ENCODE measurements around the gene CEP131.

CEP131 gene

DNA sequence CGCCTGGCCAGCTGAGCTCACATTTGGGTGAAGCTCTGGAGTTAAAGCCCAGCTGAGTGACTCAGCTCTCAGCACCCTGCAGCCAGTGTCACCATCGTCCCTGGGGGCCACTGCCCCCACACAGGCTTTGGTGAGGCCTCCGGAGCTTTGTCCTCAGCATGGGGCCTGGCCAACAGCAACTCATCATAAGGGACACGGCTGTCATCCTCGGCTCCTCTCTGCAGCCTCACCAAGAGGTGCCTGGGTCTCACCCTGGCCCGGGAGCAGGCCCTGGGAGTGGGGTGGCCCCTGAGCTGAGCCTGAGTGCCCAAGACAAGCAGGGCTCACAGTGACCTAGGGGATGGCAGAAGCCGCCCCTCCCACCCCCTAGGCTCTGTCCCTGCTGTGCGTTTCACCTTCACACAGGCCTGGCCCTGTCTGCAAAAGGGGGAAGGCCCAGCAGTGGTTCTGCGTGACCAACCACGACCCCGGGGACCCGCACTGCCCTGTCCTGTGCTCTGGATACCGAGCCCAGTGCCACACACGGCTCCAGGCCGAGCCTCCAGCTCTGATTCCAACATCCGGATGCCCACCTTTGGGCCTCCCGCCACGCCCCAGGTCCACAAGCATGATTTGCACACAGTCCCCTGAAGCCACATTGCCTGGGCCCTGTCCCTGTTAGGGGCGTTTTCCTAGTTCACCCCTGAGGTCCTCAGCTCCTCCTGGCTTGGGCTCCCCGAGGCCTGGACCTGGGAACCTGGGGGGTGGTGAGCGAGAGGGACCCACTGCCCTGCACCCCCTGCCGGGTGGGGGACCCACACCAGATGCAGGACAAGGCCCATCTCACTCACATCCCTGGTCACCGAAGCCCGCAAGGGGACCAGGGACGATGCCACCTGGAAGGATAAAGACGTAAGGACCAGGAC lies 34.9 kb downstream of the CEP131 start:
- DNase-seq (ENCODE audit: low read depth in 3 of 3) = no peak

DNA sequence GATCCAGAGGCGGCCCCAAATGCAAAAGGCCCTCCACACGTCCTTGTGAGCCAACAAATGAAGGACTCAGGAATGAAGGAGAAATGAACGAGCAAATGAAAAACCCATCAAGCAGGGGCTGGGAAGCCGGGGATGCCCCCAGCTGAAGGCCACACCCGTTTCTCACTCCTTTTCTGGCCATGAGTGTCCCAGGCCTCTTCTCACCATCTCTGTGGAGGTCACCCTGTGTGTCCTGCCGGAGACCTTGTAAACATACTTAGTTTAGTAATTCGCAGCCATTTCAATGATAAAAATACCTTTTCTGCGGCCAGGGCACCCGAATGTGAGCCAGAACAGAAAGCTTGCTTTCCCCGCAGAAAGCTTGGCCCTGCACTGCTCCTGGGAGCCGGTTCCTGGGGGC lies 35.6 kb downstream of the CEP131 start:
- DNase-seq (ENCODE audit: low read depth in 3 of 3) = no peak

DNA sequence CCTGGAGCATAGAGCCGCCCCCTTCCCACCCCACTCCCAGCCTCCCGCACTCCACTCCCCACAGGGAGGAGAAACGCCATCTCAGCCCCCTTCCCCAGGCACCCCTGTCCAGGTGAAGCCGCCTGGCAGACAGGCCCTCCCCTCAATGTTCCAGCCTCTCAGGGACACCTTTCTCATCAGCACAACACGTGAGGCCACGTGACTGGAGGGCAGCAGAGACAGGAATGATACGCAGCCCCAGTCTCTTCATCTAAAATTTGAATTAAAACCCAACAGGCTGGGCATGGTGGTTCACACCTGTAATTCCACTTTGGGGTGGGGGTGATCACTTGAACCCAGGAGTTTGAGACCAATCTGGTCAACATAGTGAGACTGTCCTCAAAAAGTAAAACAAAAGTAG lies 36.6 kb downstream of the CEP131 start:
- DNase-seq (ENCODE audit: low read depth in 3 of 3) = no peak

DNA sequence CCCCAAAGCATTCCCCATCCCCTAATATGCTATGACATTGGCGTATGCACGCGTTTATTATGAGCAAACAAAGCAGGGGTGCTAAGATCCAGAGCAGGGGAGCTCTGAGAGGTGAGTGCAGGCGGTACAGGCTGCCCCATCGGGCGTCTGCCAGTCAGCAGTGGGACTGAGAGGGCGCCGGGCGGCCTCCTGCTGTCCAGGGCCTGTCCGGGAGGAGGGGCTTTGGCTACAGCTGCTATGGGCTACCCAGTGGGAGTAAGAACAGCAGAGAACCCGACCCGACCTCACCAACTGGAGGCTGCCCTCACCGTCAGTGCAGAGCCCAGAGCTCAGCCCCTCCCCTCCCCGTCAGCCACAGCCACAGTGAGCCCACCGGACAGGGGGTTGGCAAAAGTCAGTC lies 38.2 kb downstream of the CEP131 start:
- no peak for DNase-seq (ENCODE audit: low read depth in 3 of 3)

DNA sequence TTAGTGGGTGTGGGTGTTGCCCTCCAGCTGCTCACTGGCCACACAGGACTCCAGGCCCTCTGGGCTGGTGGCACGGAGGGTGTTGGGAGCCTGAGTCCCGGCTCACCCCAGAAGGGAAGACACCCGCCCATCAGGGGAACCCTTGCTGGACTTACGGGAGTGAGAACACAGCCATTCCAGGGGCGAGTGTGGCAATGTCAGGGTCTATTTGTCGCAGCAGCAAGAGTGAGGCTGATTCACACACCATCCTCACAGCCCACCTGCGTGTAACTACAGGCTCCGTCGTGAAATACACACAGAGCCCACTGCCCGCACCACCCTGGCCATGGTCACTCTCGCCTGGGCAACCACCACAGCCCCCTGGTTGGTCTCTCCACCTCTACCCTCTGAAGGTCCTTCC lies 39.0 kb downstream of the CEP131 start:
- DNase-seq (ENCODE audit: low read depth in 3 of 3) = no peak

DNA sequence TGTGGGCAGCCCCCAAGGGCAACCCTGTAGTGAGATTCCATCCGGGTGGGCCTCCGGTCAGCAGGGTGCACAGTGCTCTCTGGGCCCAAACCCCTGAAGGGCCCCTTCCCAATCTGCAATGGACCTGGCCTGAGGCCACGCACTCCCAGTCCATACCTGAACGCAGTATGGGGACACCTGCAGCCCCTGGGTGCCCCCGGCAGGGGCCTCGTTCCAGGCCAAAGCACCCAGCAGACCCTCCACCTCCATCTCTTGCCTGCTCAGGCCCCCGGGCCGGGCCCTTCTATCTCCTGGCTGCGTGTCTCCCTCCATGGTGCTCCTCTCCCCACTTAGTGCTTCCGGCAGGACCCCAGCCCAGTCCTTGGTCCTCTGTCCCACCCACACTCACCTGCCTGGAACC lies 39.4 kb downstream of the CEP131 start:
- no peak for DNase-seq (ENCODE audit: low read depth in 3 of 3)

DNA sequence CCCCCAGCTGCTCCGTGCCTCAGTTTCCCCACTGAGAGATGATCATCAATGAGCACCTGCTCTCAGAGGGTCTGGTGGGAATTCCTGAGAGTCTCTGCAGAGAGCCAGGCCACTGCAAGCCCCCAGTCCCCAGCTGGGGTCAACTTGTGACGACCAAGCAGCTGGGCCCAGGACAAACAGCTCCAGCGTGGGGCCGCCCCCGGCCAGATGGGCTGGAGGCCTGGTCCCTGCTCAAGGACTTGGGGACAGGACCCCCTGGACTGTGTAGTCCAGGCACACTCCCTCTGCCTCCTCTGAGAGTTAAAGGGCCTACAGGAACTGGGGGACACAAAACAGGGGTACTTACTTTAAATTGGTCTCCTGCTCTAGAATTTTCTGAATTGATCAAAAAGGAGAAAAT lies 40.2 kb downstream of the CEP131 start:
- no peak for DNase-seq (ENCODE audit: low read depth in 3 of 3)

DNA sequence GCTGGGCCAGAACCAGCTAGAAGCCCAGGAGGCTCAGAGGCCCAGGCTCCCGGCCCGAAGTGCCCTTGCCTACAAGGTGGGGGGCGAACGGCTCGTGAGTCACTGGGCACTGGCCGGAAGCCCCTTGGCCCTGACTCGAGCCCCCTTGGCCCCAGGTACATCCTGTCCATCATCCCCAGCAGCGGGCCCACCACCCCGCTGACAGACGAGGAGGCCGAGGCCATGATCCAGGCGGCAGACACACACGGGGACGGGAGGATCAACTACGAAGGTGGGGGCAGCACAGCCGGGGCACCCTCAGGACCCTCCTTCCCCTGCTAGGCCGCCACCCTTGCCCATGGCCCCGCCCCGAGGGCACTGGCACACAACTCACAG lies 41.0 kb downstream of the CEP131 start:
- no peak for DNase-seq (ENCODE audit: low read depth in 3 of 3)

DNA sequence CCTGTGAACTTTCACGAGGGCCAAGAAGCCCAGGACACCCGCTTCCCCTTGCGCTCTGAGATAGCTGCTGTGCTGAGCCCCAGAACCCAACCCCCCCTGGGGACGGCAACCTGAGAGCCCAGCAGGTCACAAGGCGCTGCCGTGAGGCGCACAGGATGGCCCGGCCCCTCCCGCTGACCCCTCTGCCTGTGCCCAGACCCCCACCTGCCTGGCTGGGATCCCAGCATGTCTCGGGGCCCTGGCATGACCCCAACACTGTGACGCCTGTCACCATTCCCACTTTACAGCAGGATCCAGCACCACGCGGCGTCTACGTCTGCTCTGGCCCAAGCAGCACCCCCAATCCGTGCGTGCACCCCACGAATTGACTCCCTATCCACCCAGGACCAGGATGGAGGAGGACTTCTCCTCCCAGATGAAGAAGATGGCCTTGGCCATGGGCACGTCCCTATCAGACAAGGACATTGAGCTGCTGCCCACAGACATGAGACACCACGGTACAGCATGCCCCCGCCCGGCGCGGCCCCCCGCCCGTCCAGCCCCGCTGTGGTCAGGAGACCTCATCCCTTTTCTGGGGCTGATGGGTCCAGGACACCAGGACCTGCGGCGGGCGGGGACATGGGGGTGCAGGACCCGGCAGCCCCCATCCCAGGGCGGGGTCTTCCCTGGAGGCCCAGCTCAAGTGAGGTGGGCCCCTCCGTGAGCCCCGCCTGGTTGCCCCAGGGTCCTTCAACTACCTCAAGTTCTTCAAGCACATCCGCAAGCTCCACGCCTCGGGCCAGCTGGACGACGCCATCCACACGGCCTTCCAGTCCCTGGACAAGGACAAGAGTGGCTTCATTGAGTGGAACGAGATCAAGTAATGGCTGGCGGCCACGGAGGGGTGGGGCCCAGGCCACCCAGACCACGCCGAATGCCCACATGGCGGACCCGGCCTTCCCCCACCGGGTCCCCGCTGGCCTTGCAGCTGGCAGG lies 41.6 kb downstream of the CEP131 start:
- no peak for DNase-seq (ENCODE audit: low read depth in 3 of 3)

DNA sequence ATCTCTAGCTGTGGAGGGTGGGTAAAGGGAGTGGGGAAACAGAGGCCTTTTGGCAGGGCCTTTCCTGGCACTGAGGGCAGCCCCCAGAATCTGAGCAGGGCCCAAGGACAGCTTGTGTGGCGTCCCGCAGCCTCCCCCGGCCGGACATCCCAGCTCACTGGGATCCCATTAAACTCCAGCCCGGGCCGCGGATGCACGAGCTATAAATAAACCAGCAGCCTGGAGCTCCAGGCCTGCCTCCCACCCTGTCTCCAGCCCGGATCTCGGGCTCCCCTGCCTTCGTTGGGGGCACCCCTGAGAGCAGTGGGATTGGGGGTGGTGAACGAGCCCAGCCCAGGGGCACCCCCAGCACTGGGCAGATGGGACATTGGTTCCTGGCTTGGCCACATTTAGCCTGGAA lies 42.9 kb downstream of the CEP131 start:
- DNase-seq (ENCODE audit: low read depth in 3 of 3) = no peak

DNA sequence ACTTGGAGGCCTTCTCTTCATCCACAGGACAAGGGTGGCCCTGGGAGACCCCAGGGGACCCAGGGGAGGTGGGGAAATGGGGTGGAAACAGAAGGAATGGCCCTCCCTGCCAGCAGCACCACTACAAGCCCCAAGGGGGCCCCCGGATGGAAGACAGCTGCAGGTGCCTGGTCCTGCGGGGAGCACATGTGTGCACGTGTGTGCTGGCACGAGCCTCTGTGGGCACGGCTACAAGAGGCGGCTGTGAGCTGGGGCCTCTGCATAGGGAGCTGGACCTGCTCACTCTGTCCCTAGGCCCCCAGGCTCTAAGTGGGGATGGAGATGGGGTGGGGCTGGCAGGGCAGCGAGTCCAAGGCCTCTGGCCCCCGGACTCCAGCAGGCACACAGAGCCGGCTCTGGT lies 43.5 kb downstream of the CEP131 start:
- DNase-seq (ENCODE audit: low read depth in 3 of 3) = no peak

DNA sequence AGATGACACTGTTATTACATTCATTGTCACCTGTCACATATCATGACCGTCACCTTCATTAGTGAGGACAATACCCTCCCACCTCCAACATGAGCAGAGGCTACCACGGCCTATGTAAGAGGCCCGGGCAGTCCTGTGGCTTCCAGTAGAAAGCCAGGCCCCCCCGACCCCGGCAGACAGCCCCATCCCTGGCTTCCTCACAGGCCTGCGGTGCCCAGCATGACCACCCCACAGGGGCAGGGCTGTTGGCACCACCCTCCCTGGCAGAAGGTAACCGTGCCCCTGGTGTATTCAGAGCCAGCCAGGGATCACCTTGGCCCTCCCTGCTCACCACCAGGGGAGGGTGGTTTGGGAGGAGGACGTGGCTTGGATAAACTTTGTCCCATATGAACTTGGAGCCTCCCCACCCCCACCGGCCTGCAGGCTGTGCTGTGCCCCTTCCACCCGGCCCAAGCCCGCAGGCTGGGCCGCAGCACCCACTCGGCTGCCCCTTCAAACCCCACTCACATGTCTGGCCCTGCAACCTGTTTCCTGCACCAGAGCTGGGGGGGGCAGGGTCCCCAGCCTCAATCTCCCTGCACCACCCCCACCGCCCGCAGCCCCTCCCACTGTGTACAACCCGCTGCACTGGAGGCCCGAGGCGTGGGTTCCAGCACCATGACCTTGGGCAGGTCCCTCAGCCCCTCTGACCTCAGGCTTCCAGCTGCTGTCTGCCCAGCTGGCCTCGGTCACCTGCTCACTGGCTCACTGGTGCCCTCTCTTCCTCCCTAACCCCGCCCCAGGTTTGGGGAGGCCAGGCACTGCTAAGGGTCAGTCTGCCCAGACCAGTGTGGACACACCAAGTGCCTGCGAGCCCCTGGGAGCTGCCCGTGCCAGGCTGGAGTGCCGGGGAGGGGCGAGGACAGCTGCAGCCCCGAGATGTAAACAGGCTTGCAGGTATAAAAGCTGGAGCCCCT lies 44.4 kb downstream of the CEP131 start:
- DNase-seq (ENCODE audit: low read depth in 3 of 3) = no peak

DNA sequence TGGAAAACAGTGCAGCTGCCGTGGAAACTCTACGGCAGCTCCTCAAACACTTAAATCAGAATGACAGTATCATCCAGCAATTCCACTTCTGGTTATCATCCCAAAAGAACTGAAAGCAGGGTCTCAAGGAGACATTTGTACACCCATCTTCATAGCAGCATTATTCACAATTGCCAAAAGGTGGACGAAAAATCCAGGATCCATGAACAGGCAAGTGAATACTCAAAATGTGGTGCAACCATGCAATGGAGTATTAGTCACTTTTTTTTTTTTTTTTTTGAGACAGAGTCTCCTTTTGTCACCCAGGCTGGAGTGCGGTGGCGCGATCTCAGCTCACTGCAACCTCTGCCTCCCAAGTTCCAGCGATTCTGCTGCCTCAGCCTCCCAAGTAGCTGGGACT lies 46.1 kb downstream of the CEP131 start:
- DNase-seq (ENCODE audit: low read depth in 3 of 3) = no peak

DNA sequence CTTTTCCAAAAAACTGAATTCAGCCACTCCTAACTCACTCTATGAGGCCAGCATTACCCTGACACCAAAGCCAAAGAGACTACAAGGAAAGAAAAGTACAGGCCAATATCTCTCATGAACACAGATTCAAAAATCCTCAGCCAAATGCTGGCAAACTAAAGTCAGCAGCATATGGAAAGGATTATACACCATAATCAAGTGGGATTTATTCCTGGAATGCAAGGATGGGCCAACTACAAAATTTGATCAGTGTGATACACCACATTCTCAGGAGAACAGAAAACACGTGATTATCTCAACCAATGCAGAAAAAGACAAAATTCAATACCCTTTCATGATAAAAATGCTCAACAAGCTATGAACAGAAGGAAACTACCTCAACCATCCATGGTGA lies 49.0 kb downstream of the CEP131 start:
- no peak for DNase-seq (ENCODE audit: low read depth in 3 of 3)

DNA sequence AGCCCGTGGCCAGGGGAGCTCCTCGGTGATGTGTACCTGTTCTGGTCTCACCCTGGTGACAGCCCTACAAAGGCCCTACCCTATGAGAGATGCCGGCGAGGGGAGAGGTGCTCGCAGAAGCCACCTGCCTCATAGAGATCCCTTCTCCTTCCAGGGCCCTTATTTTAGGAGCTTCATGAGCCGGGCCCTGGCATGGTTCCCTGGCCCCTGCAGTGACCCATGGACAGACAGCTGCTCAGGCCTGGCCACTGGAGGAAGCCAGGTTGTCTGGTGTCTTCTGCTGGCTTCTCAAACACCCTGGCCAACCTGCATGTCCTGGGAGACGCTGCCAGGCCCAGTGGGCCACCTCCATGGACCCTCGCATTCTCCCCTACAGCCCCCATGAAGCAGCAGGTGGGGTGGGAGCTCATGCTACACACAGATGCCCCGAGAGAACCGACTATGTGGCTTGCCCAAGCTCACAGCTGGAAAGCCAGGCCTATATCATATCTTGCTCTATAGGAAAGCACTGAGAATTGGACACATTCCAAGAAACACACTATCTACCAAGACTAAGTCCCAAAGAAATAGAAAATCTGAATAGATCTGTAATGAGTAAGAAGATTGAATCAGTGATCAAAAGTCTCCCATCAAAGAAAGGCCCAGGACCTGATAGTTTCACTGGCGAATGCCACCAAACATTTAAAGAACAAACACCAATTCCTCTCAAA lies 49.6 kb downstream of the CEP131 start:
- DNase-seq (ENCODE audit: low read depth in 3 of 3) = no peak

DNA sequence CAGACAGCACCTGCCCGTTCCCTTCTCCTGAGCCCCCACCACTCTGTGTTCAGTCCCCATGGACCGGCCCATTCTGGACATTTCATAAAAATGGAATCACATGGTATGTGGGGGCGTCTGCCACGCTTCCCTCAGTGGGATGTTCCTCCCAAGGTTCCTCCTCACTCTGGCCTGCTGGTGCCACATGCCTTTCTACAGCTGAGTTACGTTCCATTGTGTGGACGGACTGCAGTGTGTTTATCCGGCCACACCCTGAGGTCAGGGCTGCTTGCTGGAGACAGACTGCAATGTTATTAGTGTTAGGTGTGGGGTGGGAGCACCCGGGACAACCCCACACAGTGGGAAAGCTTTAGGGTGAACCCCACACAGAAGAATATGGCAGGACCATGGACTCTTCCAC lies 50.8 kb downstream of the CEP131 start:
- DNase-seq (ENCODE audit: low read depth in 3 of 3) = no peak

DNA sequence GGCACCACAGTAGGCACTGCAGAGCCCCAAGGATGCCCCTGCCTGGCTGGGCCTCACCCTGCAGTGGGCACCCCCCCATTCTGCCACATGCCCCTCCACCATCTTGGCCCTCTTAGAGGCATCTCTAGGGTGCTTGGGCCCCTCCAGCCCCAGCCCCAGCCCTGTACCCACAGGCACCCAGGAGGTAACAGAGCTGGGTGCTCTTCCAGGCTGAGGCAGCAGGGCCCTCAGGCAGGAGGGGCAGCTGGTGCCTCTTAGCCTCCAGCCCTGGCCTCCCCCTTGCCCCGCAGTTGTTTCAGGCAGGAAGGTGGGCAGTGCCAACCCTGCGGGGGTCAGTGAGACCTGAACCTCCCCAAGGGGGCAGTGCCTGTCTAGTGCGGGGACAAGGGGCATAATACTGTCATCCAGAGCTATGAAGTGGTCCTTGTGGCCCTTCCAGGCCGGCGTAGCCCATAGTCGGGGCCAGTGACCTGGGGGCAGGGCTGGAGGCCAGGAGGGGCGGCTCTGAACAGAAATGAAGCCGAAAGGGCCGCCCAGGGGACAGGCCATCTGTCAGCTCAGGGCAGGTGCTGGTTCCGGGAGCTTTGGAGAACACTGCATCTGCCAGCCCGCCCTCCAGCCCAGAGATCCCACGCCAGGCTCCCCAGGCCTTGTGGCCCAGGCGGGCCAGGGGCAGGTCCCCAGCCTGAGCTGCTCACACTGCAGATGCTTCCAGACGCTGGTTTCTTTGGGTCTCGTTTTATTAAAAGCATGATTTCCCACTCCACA lies 51.9 kb downstream of the CEP131 start:
- no peak for DNase-seq (ENCODE audit: low read depth in 3 of 3)

DNA sequence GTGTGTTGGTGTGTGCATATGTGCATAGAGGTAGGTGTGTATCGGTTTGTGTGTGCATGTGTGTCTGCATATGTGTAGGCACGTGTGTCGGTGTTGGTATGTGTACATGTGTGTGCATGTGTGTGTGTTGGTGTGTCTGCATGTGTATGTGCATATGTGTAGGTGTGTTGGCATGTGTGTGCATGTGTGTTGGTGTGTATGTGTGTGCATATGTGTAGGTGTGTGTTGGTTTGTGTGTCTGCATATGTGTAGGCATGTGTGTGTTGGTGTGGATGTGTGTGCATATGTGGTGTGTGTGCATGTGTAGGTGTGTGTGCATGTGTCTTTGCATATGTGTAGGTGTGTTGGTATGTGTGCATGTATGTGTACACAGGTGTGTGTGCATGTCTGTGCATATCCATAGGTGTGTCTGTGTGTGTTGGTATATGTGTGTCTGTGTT lies 52.9 kb downstream of the CEP131 start:
- no peak for DNase-seq (ENCODE audit: low read depth in 3 of 3)

DNA sequence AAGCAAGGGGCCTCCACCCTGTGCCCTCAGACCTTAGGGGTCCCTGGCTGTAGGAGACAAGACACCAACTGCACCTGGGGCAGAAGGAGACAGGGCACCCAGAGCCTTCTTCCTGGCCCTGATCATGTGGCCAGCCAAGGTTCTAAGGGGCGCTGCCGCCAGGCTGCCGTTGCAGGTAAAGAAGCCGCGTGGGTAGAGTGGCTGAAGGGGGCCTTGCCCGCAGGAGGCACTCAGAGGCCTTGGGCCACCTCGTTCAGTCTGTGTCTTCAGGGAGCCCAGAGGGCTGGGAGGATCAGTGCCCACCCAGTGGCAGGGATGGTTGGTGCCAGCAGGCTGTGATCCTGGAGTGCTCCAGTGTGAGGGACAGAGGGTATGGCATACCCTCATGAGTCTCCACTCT lies 55.1 kb downstream of the CEP131 start:
- no peak for DNase-seq (ENCODE audit: low read depth in 3 of 3)

DNA sequence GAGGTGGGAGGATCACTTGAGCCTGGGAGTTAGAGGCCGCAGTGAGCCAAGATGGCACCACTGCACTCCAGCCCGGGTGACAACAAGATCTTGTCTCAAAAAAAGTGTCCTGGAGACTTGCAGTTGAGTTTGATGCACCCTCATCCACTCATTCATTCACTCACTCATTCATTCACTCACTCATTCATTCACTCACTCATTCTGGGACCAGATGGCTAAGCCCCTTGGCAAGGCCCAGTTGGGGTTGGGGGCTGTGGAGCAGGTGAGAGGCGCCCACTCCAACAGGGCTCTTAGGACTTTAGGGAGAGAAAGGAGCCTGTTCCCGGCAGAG lies 55.6 kb downstream of the CEP131 start:
- no peak for DNase-seq (ENCODE audit: low read depth in 3 of 3)
